Stimulated activated CD4-positive, alpha-beta T cell treated with anti-CD3 and anti-CD28 coated beads, Interleukin-1b, Interleukin-23, amount 100 ng/mL, for 24 hours (primary cell): ENCODE measurements around the gene SVOP.

Experiments
- DNase-seq, 4 experiments: peaks; one replicate each; pipeline ENCODE4 v3.0.0-alpha.2; 2020; ENCODE audit warnings: low read depth in 4 of 4, low spot score in 1 of 4

The SVOP gene

GRCh38 chr12:108980831-108981618 lies 39.8 kb downstream of the SVOP start:
- no peak for DNase-seq

DNA sequence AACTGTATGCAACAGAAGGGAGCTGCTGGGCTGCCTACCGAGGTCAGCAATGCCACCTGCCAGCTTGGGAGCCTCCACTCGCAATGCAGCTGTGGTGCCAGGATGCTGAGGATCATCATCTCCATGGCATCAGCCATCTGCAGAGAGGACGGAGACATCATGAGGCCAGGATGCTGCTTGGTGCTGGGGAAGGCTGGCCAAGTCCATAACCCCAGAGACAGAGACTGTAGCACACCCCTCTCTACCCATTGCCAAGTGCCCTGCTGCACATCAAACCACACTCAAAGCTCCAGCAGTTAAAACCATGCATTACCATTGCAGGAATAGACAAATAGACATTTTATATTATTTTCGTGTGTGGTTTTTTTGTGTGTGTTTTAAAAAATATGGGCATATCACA lies 43.5 kb downstream of the SVOP start:
- DNase-seq = no peak

- no peak for DNase-seq
Measured at GRCh38 chr12:108975024-108975593, 45.8 kb downstream of the SVOP start.

DNA sequence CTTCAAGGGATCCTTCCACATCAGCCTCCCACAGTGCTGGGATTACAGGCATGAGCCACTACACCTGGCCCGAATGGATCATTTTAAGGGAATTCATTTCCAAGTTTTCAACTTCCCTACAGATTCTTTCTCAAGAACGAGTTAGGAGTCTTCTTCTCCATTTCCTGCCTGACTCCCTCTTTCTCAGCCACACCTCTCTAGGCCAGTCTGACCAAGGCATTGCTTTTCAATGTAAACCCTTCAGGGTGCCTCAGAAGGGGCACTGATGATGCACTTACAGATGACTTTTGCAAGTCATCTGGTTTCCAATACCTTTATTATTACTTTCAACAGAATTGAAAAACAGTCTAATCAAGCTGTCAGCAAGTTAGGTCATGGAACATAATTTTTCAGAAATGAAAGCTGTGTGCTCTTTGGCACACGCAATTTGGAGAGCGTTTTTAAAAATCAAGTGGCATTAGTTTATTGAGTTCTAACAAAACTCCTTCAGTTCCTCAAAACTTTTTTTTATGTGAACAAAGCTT lies 47.2 kb downstream of the SVOP start:
- no peak for DNase-seq

GRCh38 chr12:108972358-108972757 lies 48.5 kb downstream of the SVOP start:
- DNase-seq = no peak

- DNase-seq = no peak
Measured at GRCh38 chr12:108969622-108970021, 51.2 kb downstream of the SVOP start.

DNA sequence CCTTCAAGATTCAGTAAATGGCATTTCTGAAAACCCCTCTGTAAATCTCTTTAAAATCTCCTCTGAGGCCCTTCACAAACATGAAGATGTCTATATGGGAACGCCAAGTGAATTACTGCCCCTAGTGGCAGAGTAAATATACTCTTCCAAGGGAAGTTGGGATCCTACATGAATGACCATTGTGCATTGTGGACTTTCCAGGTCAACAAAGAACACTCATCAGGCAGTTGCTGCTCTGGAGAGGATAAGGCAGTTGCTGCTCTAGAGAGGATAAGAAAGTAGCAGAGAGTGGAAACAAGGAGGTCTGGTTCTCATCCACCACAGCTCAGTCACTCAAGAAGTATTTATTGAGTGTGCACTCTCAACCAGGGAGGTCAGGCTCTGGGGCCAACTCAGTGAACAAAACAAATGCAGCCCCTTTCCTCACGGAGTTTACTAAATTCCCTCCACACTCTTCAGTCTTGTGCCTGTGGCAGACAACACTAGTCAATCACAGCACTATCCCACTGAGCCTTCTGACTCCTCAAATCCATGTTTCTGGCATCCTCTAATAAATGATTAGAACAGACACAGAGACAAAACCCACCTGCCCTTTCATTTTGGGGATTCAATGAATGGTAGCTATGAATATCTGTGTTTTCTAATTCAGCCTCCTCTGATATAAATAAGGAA lies 52.9 kb downstream of the SVOP start:
- no peak for DNase-seq

DNA sequence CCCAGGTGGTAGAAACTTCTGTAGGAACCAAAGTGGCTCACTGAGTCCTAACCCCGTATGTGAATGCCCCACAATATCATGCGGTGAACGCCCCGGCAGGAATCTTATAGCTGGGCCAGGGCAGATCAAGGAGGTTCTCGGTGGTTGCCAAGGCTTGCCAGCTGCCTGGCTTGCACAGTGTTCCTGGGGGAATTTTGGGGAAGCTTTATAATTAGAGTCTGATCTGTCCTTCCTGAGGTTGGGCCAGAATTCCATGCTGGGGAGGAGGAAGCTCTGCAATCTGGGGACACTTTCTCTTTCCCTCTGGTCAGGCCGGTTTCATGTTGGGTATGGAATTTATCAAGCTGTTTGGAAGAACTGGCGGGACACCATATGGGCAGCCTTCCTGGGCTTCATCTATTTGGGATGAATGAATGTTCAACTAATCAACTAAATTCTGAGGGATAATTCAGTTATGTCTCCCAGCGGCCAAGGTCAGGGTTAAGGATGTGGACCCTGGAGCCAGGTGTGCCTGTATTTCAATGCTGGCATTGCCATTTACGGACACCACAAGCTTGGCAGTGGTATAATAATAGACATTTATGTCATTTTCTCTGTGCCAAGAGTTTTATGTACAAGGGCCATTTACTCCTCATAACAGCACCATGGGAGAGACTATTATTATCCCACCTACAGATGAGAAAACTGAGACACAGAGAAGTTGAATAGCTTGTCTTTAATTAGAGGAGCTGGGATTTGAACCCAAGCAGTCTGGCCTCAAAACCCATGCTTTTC lies 54.3 kb downstream of the SVOP start:
- DNase-seq = no peak

- no peak for DNase-seq
Measured at GRCh38 chr12:108965886-108966285, 55.0 kb downstream of the SVOP start.

DNA sequence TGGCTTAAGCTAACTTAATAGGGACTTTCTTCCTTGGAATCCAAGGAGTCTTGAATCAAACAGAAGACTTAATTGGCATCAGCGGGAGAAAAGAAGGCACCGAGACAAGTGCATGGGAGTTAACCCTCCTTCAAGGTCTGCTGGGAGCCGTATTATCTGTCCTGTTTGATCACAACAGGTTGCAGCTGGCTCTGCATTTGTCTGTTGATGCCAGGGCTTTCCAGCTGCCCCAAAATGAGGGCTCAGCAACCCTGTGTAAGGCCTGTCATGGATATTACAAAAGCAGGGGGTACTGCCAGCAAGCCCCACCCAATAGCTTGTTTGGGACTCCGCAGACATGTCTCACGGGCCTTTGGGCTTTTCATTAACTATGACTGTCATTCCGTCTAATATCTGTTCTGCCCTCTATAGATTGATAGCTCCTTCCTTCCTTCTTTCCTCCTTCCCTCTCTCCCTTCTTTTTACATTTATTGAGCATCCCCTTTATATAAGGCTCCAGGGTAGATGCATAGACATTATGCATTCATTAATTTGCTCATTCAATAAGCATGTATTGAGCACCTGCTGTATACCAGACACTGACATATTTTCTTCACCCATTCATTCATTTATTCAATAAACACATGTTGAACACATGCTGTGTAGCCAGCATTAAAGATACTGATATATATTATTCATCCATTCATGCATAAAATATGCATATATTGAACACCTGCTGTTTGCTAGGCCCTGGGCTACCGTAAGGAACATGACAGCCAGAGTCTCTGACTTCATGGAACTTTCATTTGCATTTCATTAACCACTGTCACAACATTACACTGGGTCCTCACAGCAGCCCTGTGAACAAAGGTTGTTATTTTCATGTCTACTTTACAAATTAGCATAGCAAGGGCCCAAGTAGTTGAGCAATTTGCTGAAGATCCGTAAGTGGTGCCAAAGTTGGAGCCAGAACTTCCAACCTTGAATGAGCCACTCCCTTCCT lies 56.2 kb downstream of the SVOP start:
- DNase-seq = no peak

- DNase-seq = no peak
Measured at GRCh38 chr12:108962256-108962655, 58.6 kb downstream of the SVOP start.

DNA sequence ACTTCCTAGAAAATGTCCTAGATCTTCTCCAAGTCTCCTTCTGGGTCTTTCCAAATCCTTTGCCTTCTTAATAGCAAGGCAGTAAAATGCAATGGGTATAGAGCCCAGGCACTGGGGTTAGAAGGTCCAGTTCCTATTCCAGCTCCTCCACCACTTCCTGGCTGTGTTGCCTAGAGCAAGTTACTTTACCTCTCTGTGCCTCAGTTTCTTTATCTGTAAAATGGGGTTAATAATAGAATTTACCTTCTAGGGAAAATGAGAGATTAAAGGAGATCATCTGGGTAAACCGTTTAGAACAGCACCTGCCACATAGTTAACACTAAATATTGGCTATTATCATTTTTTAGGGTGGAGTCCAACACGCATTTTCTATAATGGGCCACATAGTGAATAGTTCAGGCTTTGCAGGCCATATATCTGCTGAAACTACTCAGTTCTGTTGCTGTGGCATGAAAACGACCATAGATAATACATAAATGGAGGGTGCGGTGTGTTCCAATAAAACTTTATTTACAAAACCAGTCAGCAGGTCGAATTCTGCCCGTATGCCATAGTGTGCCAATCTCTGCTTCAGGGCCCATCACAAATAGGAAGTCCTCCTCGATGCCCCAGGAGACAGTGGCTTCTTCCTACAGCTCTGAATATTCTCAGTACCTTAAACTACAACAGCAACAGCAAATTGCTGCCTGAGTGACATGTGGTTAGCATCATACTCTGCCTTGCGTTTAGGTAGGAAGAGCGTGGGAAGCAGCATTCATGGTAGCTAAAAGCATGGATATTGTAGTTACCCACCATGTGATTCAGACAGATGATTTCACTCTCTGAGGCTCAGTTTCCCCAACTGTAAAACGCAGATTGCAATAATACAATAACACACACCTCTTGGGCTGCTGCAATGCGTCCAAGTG lies 60.9 kb downstream of the SVOP start:
- DNase-seq = no peak

GRCh38 chr12:108955225-108955835 lies 65.5 kb downstream of the SVOP start:
- no peak for DNase-seq

GRCh38 chr12:108950991-108951739 lies 69.7 kb downstream of the SVOP start:
- peak; percentile 30 to 48 (median 40) for DNase-seq

DNA sequence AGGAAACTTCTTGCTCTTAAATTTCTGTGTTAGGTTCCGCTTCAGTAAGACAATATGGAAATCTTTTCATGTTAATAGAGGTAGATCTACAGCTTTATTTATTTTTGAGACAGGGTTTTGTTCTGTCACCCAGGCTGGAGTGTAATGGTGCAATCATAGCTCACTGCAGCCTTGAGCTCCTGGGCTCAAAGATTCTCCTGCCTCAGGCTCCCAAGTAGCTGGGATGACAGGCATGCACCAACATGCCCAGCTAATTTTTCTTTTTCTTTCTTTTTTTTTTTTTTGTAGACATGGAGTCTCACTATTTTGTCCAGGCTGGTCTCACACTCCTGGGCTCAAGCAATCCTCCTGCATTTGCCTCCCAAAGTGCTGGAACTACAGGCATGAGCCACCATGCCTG lies 70.9 kb downstream of the SVOP start:
- no peak for DNase-seq

DNA sequence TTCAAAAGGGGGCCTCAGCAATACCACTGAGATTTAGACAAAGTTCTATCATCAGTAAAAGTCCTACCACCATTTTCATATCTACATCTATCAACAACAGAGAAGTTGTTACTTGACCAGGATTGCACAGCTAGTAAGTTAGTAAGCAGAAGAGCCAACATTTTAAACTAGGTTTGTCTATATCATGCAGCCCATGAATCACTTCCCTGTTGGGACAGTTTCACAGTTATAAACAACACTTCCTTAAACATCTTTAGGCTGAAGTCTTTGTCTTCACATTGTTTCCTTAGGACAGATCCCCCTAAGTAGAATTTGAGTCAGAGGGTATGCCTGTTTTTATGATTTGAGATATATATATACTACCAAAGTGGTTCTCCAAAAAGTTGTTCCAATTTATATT lies 72.5 kb downstream of the SVOP start:
- DNase-seq = no peak

DNA sequence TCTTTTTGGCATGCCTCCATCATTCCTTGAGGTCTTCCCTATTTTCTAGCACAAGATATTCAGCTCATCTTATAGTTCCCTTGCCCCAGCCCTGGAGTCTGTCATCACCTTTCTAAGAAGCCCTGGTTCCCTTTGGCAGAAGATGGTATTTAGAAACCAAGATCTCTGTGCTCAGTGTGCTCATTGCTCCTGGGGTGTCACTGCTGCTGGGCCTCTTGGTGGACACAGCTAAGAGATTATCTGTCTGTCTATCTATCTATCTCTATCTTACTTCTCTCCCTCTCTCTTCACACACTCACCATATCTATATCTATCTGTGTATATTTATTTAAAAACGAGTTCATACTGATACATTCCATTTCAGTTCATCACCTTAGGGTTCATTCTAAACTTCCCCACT lies 73.8 kb downstream of the SVOP start:
- DNase-seq = no peak

DNA sequence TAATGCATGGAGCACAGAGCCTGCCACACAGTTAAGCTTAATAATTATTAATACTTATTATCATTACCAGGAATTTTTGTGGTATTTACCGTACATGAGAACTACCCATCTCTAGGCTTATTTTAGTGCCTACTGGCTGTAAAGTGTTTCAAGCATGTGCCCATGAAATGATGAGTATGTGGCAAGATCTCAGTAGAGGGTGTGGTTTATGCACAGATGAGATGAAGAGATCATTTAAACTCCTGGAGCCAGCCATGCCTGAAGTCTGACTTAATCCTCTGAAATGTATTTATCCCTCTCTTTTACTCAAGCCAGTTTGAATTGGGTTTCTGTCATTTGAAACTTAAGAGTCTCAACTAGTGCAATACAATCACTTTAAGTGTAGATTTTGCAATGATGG lies 80.7 kb downstream of the SVOP start:
- no peak for DNase-seq
